Measurements from ENCODE around the gene CHCHD4. TPM values are rescaled to one million over a fixed set of nuclear protein-coding genes. Genes with fewer than 3 reads are reported as not detected.
"Not testable (repeated sequence)": the region's sequence is repeated elsewhere in the genome, so short reads cannot be mapped to it uniquely, and the experiment has no call there.

Gene CHCHD4
- total and polyA plus RNA-seq, 2 of the 13 experiments (the other 11 are each of a cell fraction or from before 2014, with no cell fraction given) = 15.8 to 24.1 TPM

DNA sequence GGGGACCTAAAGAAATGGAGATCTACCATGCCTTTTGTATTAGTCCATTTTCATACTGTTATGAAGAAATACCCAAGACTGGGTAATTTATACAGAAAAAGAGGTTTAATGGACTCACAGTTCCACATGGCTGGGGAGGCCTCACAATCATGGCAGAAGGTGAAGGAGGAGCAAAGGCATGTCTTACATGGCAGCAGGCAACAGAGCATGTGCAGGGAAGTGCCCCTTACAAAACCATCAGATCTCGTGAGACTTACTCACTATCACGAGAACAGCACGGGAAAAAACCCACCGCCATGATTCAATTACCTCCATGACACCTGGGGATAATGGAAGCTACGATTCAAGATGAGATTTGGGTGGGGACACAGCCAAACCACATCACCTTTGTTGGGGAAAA is 37.2 kb downstream of the CHCHD4 start:
- FAIRE-seq; H3K27me3 ChIP-seq (ENCODE audit: control insufficient read depth in 1 of 2, insufficient read depth in 2 of 2, low read length in 2 of 2); BruUV-seq (replicated peaks); H3K27ac ChIP-seq (ENCODE audit: extremely low read length, insufficient read depth, low read length); H3K79me2 ChIP-seq (ENCODE audit: insufficient read depth, low read length); H3K4me3 ChIP-seq (replicated peaks in 1 of 3; ENCODE audit: insufficient read depth in 1 of 3, low read depth in 2 of 3, low read length in 3 of 3); DNase-seq (ENCODE audit: low spot score); ATAC-seq; CTCF ChIA-PET (ENCODE audit: low intra/inter-chr PET ratio, low total read pairs); H4K20me1 ChIP-seq (ENCODE audit: insufficient read depth, low read length); H3K36me3 ChIP-seq (replicated peaks in 1 of 2; ENCODE audit: control insufficient read depth in 1 of 2, insufficient read depth in 2 of 2, low read length in 2 of 2); H2AFZ ChIP-seq (ENCODE audit: low read length); in situ Hi-C loops (cut with HindIII; ENCODE audit: extremely low pct_ligation_motif_present, low pct_unique_long_range_greater_than_20kb); POLR2A ChIA-PET; H3K9ac ChIP-seq (ENCODE audit: insufficient read depth, low read depth, low read length); H3K4me2 ChIP-seq (ENCODE audit: low read depth, low read length); intact Hi-C loops (cut with micrococcal nuclease; ENCODE audit: unreplicated experiment): not testable (repeated sequence)
- Histone ChIP-seq H3K4me1 (ENCODE audit: insufficient read depth, low read length) (peaks cover 10% of the 10 kb centered on the region), H3K9me3 (ENCODE audit: low read length) (peaks cover 13% of the 10 kb centered on the region)
- 14% methylated on average over 5 of the region's 5 CpGs for WGBS (ENCODE audit: low lambda C conversion rate)

GRCh38 chr3:14082108-14082657 is 42.5 kb downstream of the CHCHD4 start:
- FAIRE-seq = no peak
- CTCF ChIA-PET (ENCODE audit: low intra/inter-chr PET ratio, low total read pairs) = no interaction called here

More at GRCh38 chr3:14082108-14082657, 42.5 kb downstream of the CHCHD4 start:
- intact Hi-C loops (cut with micrococcal nuclease; ENCODE audit: unreplicated experiment) (no loop called here), in situ Hi-C loops (cut with HindIII; ENCODE audit: extremely low pct_ligation_motif_present, low pct_unique_long_range_greater_than_20kb) (no loop called here)
- no peaks in the 10 kb centered on the region for H3K79me2 ChIP-seq (ENCODE audit: insufficient read depth, low read length)
- no TSS peak for BruUV-seq (replicated peaks)
- H4K20me1 ChIP-seq (ENCODE audit: insufficient read depth, low read length) = no peaks in the 10 kb centered on the region
- peaks cover 8% of the 10 kb centered on the region for H3K9me3 ChIP-seq (ENCODE audit: low read length)
- TF ChIP-seq, protein P1, sequence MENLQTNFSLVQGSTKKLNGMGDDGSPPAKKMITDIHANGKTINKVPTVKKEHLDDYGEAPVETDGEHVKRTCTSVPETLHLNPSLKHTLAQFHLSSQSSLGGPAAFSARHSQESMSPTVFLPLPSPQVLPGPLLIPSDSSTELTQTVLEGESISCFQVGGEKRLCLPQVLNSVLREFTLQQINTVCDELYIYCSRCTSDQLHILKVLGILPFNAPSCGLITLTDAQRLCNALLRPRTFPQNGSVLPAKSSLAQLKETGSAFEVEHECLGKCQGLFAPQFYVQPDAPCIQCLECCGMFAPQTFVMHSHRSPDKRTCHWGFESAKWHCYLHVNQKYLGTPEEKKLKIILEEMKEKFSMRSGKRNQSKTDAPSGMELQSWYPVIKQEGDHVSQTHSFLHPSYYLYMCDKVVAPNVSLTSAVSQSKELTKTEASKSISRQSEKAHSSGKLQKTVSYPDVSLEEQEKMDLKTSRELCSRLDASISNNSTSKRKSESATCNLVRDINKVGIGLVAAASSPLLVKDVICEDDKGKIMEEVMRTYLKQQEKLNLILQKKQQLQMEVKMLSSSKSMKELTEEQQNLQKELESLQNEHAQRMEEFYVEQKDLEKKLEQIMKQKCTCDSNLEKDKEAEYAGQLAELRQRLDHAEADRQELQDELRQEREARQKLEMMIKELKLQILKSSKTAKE (CRISPR knock-in tag; IDR thresholded peaks at IDR 0.05; ENCODE audit: borderline replicate concordance) = no peak
- TF ChIP-seq U2AF1 (optimal IDR thresholded peaks at IDR 0.05; ENCODE audit: low read depth, low read length) (no peak), GFI1 (CRISPR knock-in tag; IDR thresholded peaks at IDR 0.05; ENCODE audit: borderline replicate concordance) (no peak)
- TF ChIP-seq, protein P2, sequence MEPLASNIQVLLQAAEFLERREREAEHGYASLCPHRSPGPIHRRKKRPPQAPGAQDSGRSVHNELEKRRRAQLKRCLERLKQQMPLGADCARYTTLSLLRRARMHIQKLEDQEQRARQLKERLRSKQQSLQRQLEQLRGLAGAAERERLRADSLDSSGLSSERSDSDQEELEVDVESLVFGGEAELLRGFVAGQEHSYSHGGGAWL (CRISPR knock-in tag; IDR thresholded peaks at IDR 0.05) = no peak
- no peak overlapping the region for H3K4me2 ChIP-seq (ENCODE audit: low read depth, low read length)
- H2AFZ ChIP-seq (ENCODE audit: low read length) = no peak overlapping the region
- H3K27ac ChIP-seq (ENCODE audit: extremely low read length, insufficient read depth, low read length) = no peak overlapping the region
- H3K36me3 ChIP-seq (replicated peaks in 1 of 2; ENCODE audit: control insufficient read depth in 1 of 2, insufficient read depth in 2 of 2, low read length in 2 of 2) = no peaks in the 10 kb centered on the region
- peaks cover 0 to 2% of the 10 kb centered on the region in 2 experiments; a peak in 1 of 5 replicates for H3K27me3 ChIP-seq (ENCODE audit: control insufficient read depth in 1 of 2, insufficient read depth in 2 of 2, low read length in 2 of 2)
- DNase-seq (ENCODE audit: low spot score) (no peak), ATAC-seq (no peak)
- H3K4me1 ChIP-seq (ENCODE audit: insufficient read depth, low read length) = no peaks in the 10 kb centered on the region
- POLR2A ChIA-PET = no interaction called here
- 19% methylated on average over 5 of the region's 5 CpGs for WGBS (ENCODE audit: low lambda C conversion rate)
- no peak overlapping the region for H3K9ac ChIP-seq (ENCODE audit: insufficient read depth, low read depth, low read length)
- no peak overlapping the region for H3K4me3 ChIP-seq (replicated peaks in 1 of 3; ENCODE audit: insufficient read depth in 1 of 3, low read depth in 2 of 3, low read length in 3 of 3)
